A673 (cell line): Measurements from ENCODE around the gene TCF15. TPM values are rescaled to one million over a fixed set of nuclear protein-coding genes. Genes with fewer than 3 reads are reported as not detected.
A peak's percentile ranks its signal among the peaks of the same experiment; 100 is the strongest.

Experiments
- BruUV-seq: library from RNA; stranded (reverse); fragments of 400-500 nt; replicated peaks from 2 replicates; lab custom pipeline; 2021; lab: Mats Ljungman, UMichigan
- CTCF ChIA-PET: fragments of 300-600 bp; sonication (Branson Sonifier 250); formaldehyde crosslinking; loops from one replicate; lab custom pipeline; 2022; ENCODE audit warnings: antibody characterized with exemption; lab: Charles Lee
- POLR2A ChIA-PET: fragments of 300-600 bp; sonication (Branson Sonifier 250); formaldehyde crosslinking; loops from one replicate; lab custom pipeline; 2022; ENCODE audit warnings: antibody characterized with exemption; ENCODE audit not compliant: low non-redundant PET; lab: Charles Lee
- DNase-seq: peaks from one replicate; pipeline ENCODE4 v3.0.0-alpha.2; 2015; ENCODE audit warnings: low spot score
- H3K27ac ChIP-seq: fragments of 200-600 bp; sonication (generic); 2 replicates; pipeline ENCODE4 v1.5.1; 2016; ENCODE audit warnings: mixed run types, low read depth, mild to moderate bottlenecking, mixed read lengths, antibody characterized with exemption, low read length; ENCODE audit not compliant: poor library complexity, severe bottlenecking
- H3K27me3 ChIP-seq: fragments of 200-600 bp; sonication (generic); replicated peaks from 2 replicates; pipeline ENCODE4 v1.6.1; 2017; ENCODE audit warnings: mixed run types, low read depth, mild to moderate bottlenecking, mixed read lengths, antibody characterized with exemption, low read length; ENCODE audit not compliant: insufficient read depth, poor library complexity
- H3K36me3 ChIP-seq: fragments of 200-600 bp; sonication (generic); 2 replicates; pipeline ENCODE4 v1.6.1; 2016; ENCODE audit warnings: mixed run types, mild to moderate bottlenecking, mixed read lengths, antibody characterized with exemption, low read length; ENCODE audit not compliant: insufficient read depth, poor library complexity, severe bottlenecking
- H3K4me1 ChIP-seq: fragments of 200-600 bp; sonication (generic); 2 replicates; pipeline ENCODE4 v1.6.1; 2017; ENCODE audit warnings: mixed run types, mild to moderate bottlenecking, mixed read lengths, antibody characterized with exemption, low read length; ENCODE audit not compliant: insufficient read depth, poor library complexity, severe bottlenecking
- H3K4me3 ChIP-seq: fragments of 200-600 bp; sonication (generic); 2 replicates; pipeline ENCODE4 v1.5.1; 2016; ENCODE audit warnings: low read depth, mixed run types, mild to moderate bottlenecking, mixed read lengths, low read length; ENCODE audit not compliant: poor library complexity, severe bottlenecking
- H3K9me3 ChIP-seq: fragments of 200-600 bp; sonication (generic); 2 replicates; pipeline ENCODE4 v1.6.1; 2016; ENCODE audit warnings: mixed run types, low read depth, mild to moderate bottlenecking, mixed read lengths, antibody characterized with exemption, low read length; ENCODE audit not compliant: poor library complexity, severe bottlenecking
- EZH2 ChIP-seq: fragments of 200-600 bp; sonication (generic); IDR thresholded peaks from 2 replicates; pipeline ENCODE4 v1.6.1; 2017; ENCODE audit warnings: borderline replicate concordance, low read depth, mild to moderate bottlenecking, mixed read lengths, antibody characterized with exemption, low read length; ENCODE audit not compliant: poor library complexity, severe bottlenecking
- intact Hi-C: fragments of 100-400 bp; cut with micrococcal nuclease; formaldehyde crosslinking; loops from one replicate; pipeline ENCODE4 v1.10.0; 2022; ENCODE audit not compliant: unreplicated experiment
- total RNA-seq: library from RNA; stranded (reverse); gene quantifications from 2 replicates; pipeline ENCODE4 v1.2.3, GENCODE V29; 2021
- TF ChIP-seq, protein P1 (sequence below): fragments of 300-800, 200-600 bp; sonication (generic); conservative IDR thresholded peaks from 2 replicates; pipeline ENCODE4 v1.5.1; 2017; ENCODE audit warnings: low read depth, mild to moderate bottlenecking, antibody characterized with exemption, low read length, moderate library complexity, mixed read lengths

TCF15 gene
- total RNA-seq, 1 experiment from 2014 or later = 0.24 TPM

DNA sequence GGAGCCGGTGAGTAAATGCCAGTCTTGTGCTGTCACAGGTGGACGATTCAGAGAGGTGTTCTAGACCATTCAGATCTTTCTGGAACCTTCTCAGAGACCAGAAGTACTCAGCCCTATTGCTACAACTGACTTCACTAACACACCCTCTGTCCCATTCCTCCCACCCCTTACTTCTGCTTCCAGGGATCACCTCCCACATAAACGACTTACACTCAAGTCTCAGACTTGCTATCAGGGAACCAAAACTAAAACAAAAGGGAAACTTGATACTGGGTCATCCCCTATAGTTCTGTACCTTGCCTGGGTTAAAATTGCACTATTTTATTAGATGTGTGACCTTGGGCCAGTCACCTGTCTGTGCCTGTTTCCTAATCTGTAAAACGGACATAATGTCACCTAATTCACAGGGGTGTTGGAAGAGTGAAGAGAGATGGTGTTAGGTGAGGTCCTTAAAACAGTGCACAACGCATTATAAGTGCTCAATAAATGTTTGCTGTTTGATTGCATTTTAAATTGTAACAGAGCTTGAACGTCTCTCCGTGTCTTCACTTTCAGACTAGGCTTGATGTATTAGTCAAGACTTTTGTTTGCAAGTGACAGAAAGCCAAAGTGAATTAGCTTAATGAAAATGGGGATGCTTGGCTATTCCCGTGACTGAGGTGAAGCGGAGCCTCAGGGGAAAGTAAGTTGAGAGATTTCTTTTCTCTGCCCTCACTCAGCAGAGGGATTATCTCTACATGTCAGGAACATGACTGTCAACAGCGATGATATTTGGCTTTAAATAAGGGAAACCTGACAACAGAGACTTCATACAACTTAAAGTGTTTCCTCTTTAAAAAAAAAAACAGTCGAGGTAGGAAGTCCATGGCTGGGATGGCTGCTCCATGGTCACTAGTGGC, 45.9 kb upstream of the TCF15 start:
- Histone ChIP-seq H3K4me1 (peaks cover 6% of the 10 kb centered on the region), H3K27ac (no peak overlapping the region), H3K9me3 (no peaks in the 10 kb centered on the region), H3K27me3 (peaks cover 22% of the 10 kb centered on the region), H3K4me3 (no peak overlapping the region), H3K36me3 (no peaks in the 10 kb centered on the region)
- ChIA-PET CTCF (no interaction called here), POLR2A (no interaction called here)
- no peak for TF ChIP-seq EZH2
- TF ChIP-seq, protein P1, sequence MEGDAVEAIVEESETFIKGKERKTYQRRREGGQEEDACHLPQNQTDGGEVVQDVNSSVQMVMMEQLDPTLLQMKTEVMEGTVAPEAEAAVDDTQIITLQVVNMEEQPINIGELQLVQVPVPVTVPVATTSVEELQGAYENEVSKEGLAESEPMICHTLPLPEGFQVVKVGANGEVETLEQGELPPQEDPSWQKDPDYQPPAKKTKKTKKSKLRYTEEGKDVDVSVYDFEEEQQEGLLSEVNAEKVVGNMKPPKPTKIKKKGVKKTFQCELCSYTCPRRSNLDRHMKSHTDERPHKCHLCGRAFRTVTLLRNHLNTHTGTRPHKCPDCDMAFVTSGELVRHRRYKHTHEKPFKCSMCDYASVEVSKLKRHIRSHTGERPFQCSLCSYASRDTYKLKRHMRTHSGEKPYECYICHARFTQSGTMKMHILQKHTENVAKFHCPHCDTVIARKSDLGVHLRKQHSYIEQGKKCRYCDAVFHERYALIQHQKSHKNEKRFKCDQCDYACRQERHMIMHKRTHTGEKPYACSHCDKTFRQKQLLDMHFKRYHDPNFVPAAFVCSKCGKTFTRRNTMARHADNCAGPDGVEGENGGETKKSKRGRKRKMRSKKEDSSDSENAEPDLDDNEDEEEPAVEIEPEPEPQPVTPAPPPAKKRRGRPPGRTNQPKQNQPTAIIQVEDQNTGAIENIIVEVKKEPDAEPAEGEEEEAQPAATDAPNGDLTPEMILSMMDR = no peak
- DNase-seq = no peak
- no TSS peak for BruUV-seq
- intact Hi-C loops = no loop called here

- DNase-seq = no peak
- no peak overlapping the region for H3K27ac ChIP-seq
- ChIA-PET CTCF (no interaction called here), POLR2A (no interaction called here)
- no peaks in the 10 kb centered on the region for H3K9me3 ChIP-seq
- intact Hi-C loops = loop anchor here (5.0 kb wide), 1 partner anchor 73 kb away; no protein-coding TSS in a partner anchor
- peaks cover 15% of the 10 kb centered on the region for H3K27me3 ChIP-seq
- H3K4me1 ChIP-seq = peaks cover 6% of the 10 kb centered on the region
- no peaks in the 10 kb centered on the region for H3K36me3 ChIP-seq
- no peak overlapping the region for H3K4me3 ChIP-seq
- TF ChIP-seq, protein P1 = no peak
- TF ChIP-seq EZH2 = no peak
- no TSS peak for BruUV-seq
Observed at GRCh38 chr20:654417-654750, 44.3 kb upstream of the TCF15 start.

DNA sequence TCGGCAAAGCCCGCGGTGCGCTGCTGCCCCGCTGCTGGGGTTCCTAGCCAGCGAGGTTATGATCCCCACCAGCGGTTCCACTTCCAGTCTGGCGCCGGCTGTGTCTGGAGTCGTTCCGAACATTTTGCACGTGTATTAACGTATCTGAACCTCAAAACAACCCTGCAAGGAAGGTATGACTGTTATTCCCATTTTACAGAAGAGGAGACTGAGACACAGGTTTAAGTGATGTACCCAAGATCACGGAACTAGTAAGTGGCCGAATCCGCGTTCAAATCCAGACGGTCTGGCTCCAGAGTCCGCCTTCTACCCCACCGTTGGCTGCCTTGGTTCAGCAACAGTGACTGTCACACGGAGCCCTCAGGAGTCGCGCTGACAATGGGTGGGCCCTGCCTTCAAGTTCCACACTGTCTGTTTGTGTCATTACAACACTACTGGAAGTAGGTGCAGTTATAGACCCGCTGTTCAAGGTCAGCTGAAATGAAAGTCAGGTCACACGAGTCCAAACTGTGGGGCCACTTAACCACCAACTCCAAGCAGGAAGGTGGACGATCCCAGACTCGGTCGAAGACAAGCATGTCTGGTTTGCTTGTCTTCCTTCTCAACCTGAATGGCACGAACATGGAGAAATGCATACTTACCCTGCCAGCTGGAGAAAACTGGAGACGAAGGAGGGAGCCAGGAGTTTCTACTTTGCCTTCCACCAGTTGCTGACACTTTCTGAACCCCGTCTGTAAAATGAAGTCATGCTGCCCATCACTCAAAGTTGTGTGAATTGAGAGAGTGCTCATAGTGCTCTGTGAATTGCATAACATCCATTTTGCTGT, 43.7 kb upstream of the TCF15 start:
- intact Hi-C loops = loop anchor here (5.0 kb wide), 1 partner anchor 73 kb away; no protein-coding TSS in a partner anchor
- no peaks in the 10 kb centered on the region for H3K9me3 ChIP-seq
- no peak for DNase-seq
- no TSS peak for BruUV-seq
- H3K36me3 ChIP-seq = no peaks in the 10 kb centered on the region
- peaks cover 13% of the 10 kb centered on the region for H3K27me3 ChIP-seq
- peak overlapping the region; percentile 66 for H3K4me3 ChIP-seq
- H3K4me1 ChIP-seq = peaks cover 6% of the 10 kb centered on the region
- ChIA-PET POLR2A (no interaction called here), CTCF (no interaction called here)
- peak overlapping the region; percentile 81 for H3K27ac ChIP-seq
- no peak for TF ChIP-seq EZH2
- TF ChIP-seq, protein P1 = no peak
